Adrenal gland (tissue), 12 donors: ENCODE data around the gene TMX4. TPM values are rescaled to one million over a fixed set of nuclear protein-coding genes. Genes with fewer than 3 reads are reported as not detected.

Experiments used
- DNase-seq, 7 donors: peaks; one replicate each; pipeline ENCODE4 v3.0.0-alpha.2; 2019 to 2020
- H3K27ac ChIP-seq, 5 donors: fragments of 200-600 bp; sonication (generic) in 4 of 5; 1 replicate in 3 of 5; 2 replicates in 2 of 5; pipeline versions ENCODE4 v1.5.1 to v1.8.0; 2016 to 2020; ENCODE audit warnings: mild to moderate bottlenecking in 1 of 5
- H3K27me3 ChIP-seq: fragments of 200-600 bp; 2 replicates; pipeline ENCODE4 v1.8.0; 2021
- H3K36me3 ChIP-seq, 2 donors: fragments of 200-600 bp; replicated peaks in 1 of 2; 1 replicate in 1 of 2; 2 replicates in 1 of 2; pipeline versions ENCODE4 v1.5.1 to v1.8.0; 2018 to 2022
- H3K4me1 ChIP-seq, 2 donors: fragments of 200-600 bp; replicated peaks in 1 of 2; 1 replicate in 1 of 2; 2 replicates in 1 of 2; pipeline versions ENCODE4 v1.5.1 to v1.8.0; 2018 to 2021
- H3K4me3 ChIP-seq, 4 donors: fragments of 200-600 bp; sonication (generic) in 3 of 4; one replicate each; pipeline ENCODE4 v1.5.1; 2016 to 2018
- H3K9me3 ChIP-seq, 3 donors: fragments of 200-600 bp; sonication (generic) in 1 of 3; replicated peaks in 1 of 3; 1 replicate in 2 of 3; 2 replicates in 1 of 3; pipeline versions ENCODE4 v1.5.1 to v1.8.0; 2016 to 2021
- CTCF ChIP-seq, 6 experiments: fragments of 450-650 bp in 4 of 6; fragments of 200-600 bp in 2 of 6; sonication (generic) in 1 of 6; IDR thresholded peaks; 1 replicate in 5 of 6; 2 replicates in 1 of 6; pipeline versions ENCODE4 v1.5.1 to v1.8.0; 2016 to 2021; ENCODE audit warnings: antibody characterized with exemption in 6 of 6, mild to moderate bottlenecking in 2 of 6, moderate library complexity in 1 of 6
- POLR2A ChIP-seq, 2 donors: fragments of 450-650 bp; IDR thresholded peaks; one replicate each; pipeline ENCODE4 v1.6.1; 2017; ENCODE audit warnings: antibody characterized with exemption in 2 of 2, mild to moderate bottlenecking in 2 of 2, moderate library complexity in 1 of 2
- WGBS, 4 donors: extraction: QIAGEN DNeasy Blood & Tissue Kit in 2 of 4; methylation state at CpG; one replicate each; pipeline versions ENCODE4 v1.1.5 to v1.1.7; 2013 to 2017; 5-methylcytosine and 5-hydroxymethylcytosine counted together
- intact Hi-C, 2 donors: fragments of 100-400 bp; cut with DNase I; formaldehyde crosslinking; loops; one replicate each; pipeline versions ENCODE4 v1.14.1 to v1.15.0; 2022 to 2023
- polyA plus RNA-seq, 3 donors: library from polyadenylated mRNA; stranded (reverse); fragments of 200-250 nt in 2 of 3; fragments of 350-450 nt in 1 of 3; fragmentation: Illumina TruSeq in 1 of 3; extraction: RNeasy Lipid Tissue Mini Kit (QIAGEN cat#74804) in 1 of 3; gene quantifications; one replicate each; pipeline ENCODE4 v1.2.3, GENCODE V29; 2013 to 2014
- total RNA-seq, 9 donors: library from RNA; depleted of rRNA in 4 of 9; stranded (reverse); fragments of >200 nt in 4 of 9; fragments of 120-200 nt in 1 of 9; fragmentation: NEBNext Ultra II Directional in 1 of 9; extraction: Animal tissue kit (Norgen Biotek cat#: 25700) in 1 of 9; gene quantifications; one replicate each; pipeline versions ENCODE4 v1.1.0 to v1.2.4, GENCODE V29; 2013 to 2023
- donor health status: healthy with polysubstance abuse.
- donor health status: Bipolar disorder and iron deficiency.
- donor health status: DM: yes; HTN: yes; CAD: no.
- donor health status: DM: no; HTN: no; CAD: no.
- donor health status: DM: no; HTN: no; CAD: no.
- donor health status: DM: yes; HTN: yes; CAD: no.

Gene TMX4
- total and polyA plus RNA-seq, 12 donors = 10.1 to 89.8 (median 47.2) TPM

DNA sequence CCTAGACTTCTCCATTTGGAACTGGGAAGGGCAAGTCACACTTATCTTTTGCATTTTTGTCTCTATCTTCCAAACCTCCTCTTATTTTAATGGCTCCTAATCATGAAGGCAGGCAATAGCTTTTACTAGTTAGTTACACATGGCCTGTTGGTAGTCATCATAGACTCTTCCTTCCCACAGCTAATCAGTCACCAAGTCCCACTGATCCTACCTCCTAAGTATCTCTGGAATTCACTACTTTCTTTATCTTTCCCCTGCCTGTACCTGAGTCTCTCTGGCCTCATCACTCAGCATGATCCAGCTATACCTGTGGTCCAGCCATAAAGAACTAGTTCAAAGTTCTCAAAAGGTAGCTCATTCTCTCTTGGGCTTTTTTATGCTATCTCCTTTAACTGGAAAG is 18.8 kb downstream of the TMX4 start:
- no peak for DNase-seq
- Histone ChIP-seq H3K4me3 (no peak overlapping the region), H3K27me3 (no peaks in the 10 kb centered on the region), H3K4me1 (no peaks in the 10 kb centered on the region), H3K27ac (no peak overlapping the region), H3K36me3 (peaks cover 0 to 16% of the 10 kb centered on the region in 2 donors), H3K9me3 (no peaks in the 10 kb centered on the region)
- TF ChIP-seq POLR2A (IDR thresholded peaks at IDR 0.05) (no peak), CTCF (IDR thresholded peaks at IDR 0.05) (no peak)
- intact Hi-C loops = no loop called here

GRCh38 chr20:7996898-7997297 is 22.7 kb downstream of the TMX4 start:
- 86 to 97% (median 94%) methylated on average over 3 of the region's 3 CpGs for WGBS, 4 donors
- H3K27me3 ChIP-seq = no peaks in the 10 kb centered on the region
- TF ChIP-seq CTCF (IDR thresholded peaks at IDR 0.05) (no peak), POLR2A (IDR thresholded peaks at IDR 0.05) (no peak)
- no peak overlapping the region for H3K27ac ChIP-seq
- peaks cover 0 to 16% of the 10 kb centered on the region in 2 donors for H3K36me3 ChIP-seq
- H3K4me3 ChIP-seq = no peak overlapping the region
- no peaks in the 10 kb centered on the region for H3K9me3 ChIP-seq
- no peaks in the 10 kb centered on the region for H3K4me1 ChIP-seq
- no peak for DNase-seq
- intact Hi-C loops = no loop called here

GRCh38 chr20:7994809-7995208 is 24.8 kb downstream of the TMX4 start:
- peaks cover 0 to 15% of the 10 kb centered on the region in 2 donors for H3K36me3 ChIP-seq
- no peak overlapping the region for H3K27ac ChIP-seq
- no peak overlapping the region for H3K4me3 ChIP-seq
- intact Hi-C loops = no loop called here
- WGBS, 4 donors = 97 to 100% (median 98%) methylated on average over 1 of the region's 1 CpG
- H3K9me3 ChIP-seq = no peaks in the 10 kb centered on the region
- no peaks in the 10 kb centered on the region for H3K4me1 ChIP-seq
- no peaks in the 10 kb centered on the region for H3K27me3 ChIP-seq
- DNase-seq = no peak
- TF ChIP-seq CTCF (IDR thresholded peaks at IDR 0.05) = no peak
- TF ChIP-seq POLR2A (IDR thresholded peaks at IDR 0.05) = no peak

- no peak overlapping the region for H3K4me3 ChIP-seq
- no peaks in the 10 kb centered on the region for H3K4me1 ChIP-seq
- no peak for DNase-seq
- peaks cover 0 to 4% of the 10 kb centered on the region in 2 donors for H3K36me3 ChIP-seq
- TF ChIP-seq POLR2A (IDR thresholded peaks at IDR 0.05) (no peak), CTCF (IDR thresholded peaks at IDR 0.05) (no peak)
- intact Hi-C loops = no loop called here
- WGBS, 4 donors = 91 to 100% (median 100%) methylated on average over 2 of the region's 2 CpGs
- H3K27me3 ChIP-seq = no peaks in the 10 kb centered on the region
- no peaks in the 10 kb centered on the region for H3K9me3 ChIP-seq
- H3K27ac ChIP-seq = no peak overlapping the region
These were observed 25.9 kb downstream of the TMX4 start for GRCh38 chr20:7993703-7994102.
